ENCODE measurements around the gene RHBDL1. TPM values are rescaled to one million over a fixed set of nuclear protein-coding genes. Genes with fewer than 3 reads are reported as not detected.

RHBDL1 gene
- total and polyA plus RNA-seq, 9 of the 15 experiments (the other 6 are each of a cell fraction or from before 2014, with no cell fraction given), result 0.03 to 5.6 (median 1.3) TPM; not detected in 1

- no peak for TF ChIP-seq PTTG1 (tag; IDR thresholded peaks at IDR 0.05; ENCODE audit: low read depth)
- TF ChIP-seq BACH1 (tag; IDR thresholded peaks at IDR 0.05), result no peak
- TF ChIP-seq HNRNPK (IDR thresholded peaks at IDR 0.05; ENCODE audit: low read depth, low read length, poor library complexity, severe bottlenecking), result no peak
- no peak for TF ChIP-seq OTX1 (CRISPR knock-in tag; IDR thresholded peaks at IDR 0.05)
- TF ChIP-seq NBN (IDR thresholded peaks at IDR 0.05; ENCODE audit: low read depth), result no peak
- TF ChIP-seq MITF (IDR thresholded peaks at IDR 0.05), result no peak
- no peak for TF ChIP-seq ZNF518B (CRISPR knock-in tag; IDR thresholded peaks at IDR 0.05)
- TF ChIP-seq MLLT1 (IDR thresholded peaks at IDR 0.05), result no peak
- no peak for TF ChIP-seq ZNF23 (CRISPR knock-in tag; IDR thresholded peaks at IDR 0.05)
- no peak for TF ChIP-seq HBP1 (CRISPR knock-in tag; IDR thresholded peaks at IDR 0.05)
- no peak for TF ChIP-seq ZBTB5 (IDR thresholded peaks at IDR 0.05)
Observed at GRCh38 chr16:630249-630814, 45.1 kb upstream of the RHBDL1 start (continued).

Data from K562 (cell line).